Body of pancreas (tissue), 4 donors: ENCODE data around the gene STK40. TPM values are rescaled to one million over a fixed set of nuclear protein-coding genes. Genes with fewer than 3 reads are reported as not detected.

Experiments used
- ATAC-seq: fragments of 150-250 bp; one replicate; pipeline ENCODE4 v1.9.1; 2016
- DNase-seq, 4 donors: peaks; one replicate each; pipeline ENCODE4 v3.0.0-alpha.2; 2019
- H3K27ac ChIP-seq, 4 donors: fragments of 200-600 bp; sonication (generic); 1 replicate in 3 of 4; 2 replicates in 1 of 4; pipeline versions ENCODE4 v1.5.1 to v1.6.1; 2016 to 2019; ENCODE audit warnings: mild to moderate bottlenecking in 1 of 4, mixed read lengths in 1 of 4, moderate library complexity in 1 of 4
- H3K27me3 ChIP-seq, 2 donors: fragments of 200-600 bp; sonication (generic); one replicate each; pipeline ENCODE4 v1.6.0; 2016; ENCODE audit warnings: mild to moderate bottlenecking in 1 of 2
- H3K36me3 ChIP-seq, 2 donors: fragments of 200-600 bp; sonication (generic); replicated peaks in 1 of 2; 2 replicates each; pipeline ENCODE4 v1.5.1; 2016; ENCODE audit warnings: low read depth in 2 of 2; ENCODE audit not compliant: insufficient read depth in 1 of 2
- H3K4me1 ChIP-seq: fragments of 200-600 bp; sonication (generic); one replicate; pipeline ENCODE4 v1.6.0; 2016
- H3K4me3 ChIP-seq, 2 donors: fragments of 200-600 bp; sonication (generic); 1 replicate in 1 of 2; 2 replicates in 1 of 2; pipeline ENCODE4 v1.5.1; 2016 to 2019
- H3K9me3 ChIP-seq, 3 donors: fragments of 200-600 bp; sonication (generic); 1 replicate in 2 of 3; 2 replicates in 1 of 3; pipeline ENCODE4 v1.5.1; 2016
- CTCF ChIP-seq, 7 experiments: fragments of 450-650 bp in 4 of 7; fragments of 200-600 bp in 3 of 7; sonication (generic) in 3 of 7; IDR thresholded peaks; one replicate each; pipeline ENCODE4 v1.5.1; 2016 to 2019; ENCODE audit warnings: antibody characterized with exemption in 7 of 7
- POLR2A ChIP-seq, 3 donors: fragments of 450-650 bp; IDR thresholded peaks; one replicate each; pipeline ENCODE4 v1.6.1; 2016; ENCODE audit warnings: antibody characterized with exemption in 3 of 3, mild to moderate bottlenecking in 2 of 3
- WGBS, 2 donors: methylation state at CpG; one replicate each; pipeline ENCODE4 v1.1.5; 2017; 5-methylcytosine and 5-hydroxymethylcytosine counted together
- intact Hi-C: fragments of 100-400 bp; cut with DNase I; formaldehyde crosslinking; loops from one replicate; pipeline ENCODE4 v1.15.1; 2023
- total RNA-seq, 2 donors: library from RNA; depleted of rRNA; stranded (reverse); fragments of >200 nt; gene quantifications; one replicate each; pipeline ENCODE4 v1.1.0, GENCODE V29; 2016

Gene STK40
- total RNA-seq, 2 donors from 2014 or later, result 25.2 to 30.3 TPM

GRCh38 chr1:36396359-36396758 is 10.6 kb upstream of the STK40 start:
- no peak for DNase-seq
- Histone ChIP-seq H3K27me3 (no peaks in the 10 kb centered on the region), H3K36me3 (peaks cover 0 to 10% of the 10 kb centered on the region in 2 donors), H3K27ac (no peak overlapping the region), H3K4me1 (peaks cover 12% of the 10 kb centered on the region), H3K9me3 (no peaks in the 10 kb centered on the region), H3K4me3 (no peak overlapping the region)
- intact Hi-C loops, result no loop called here
- TF ChIP-seq CTCF (IDR thresholded peaks at IDR 0.05) (no peak), POLR2A (IDR thresholded peaks at IDR 0.05) (no peak)
- no peak for ATAC-seq
- 68 to 70% methylated on average over 6 of the region's 6 CpGs for whole genome bisulfite sequencing, 2 donors

GRCh38 chr1:36393686-36394085 is 8.0 kb upstream of the STK40 start:
- 90 to 97% methylated on average over 11 to 19 of the region's 19 CpGs for WGBS, 2 donors
- DNase-seq (no peak), ATAC-seq (no peak)
- Histone ChIP-seq H3K4me3 (no peak overlapping the region), H3K9me3 (no peaks in the 10 kb centered on the region), H3K4me1 (peaks cover 12% of the 10 kb centered on the region), H3K27me3 (no peaks in the 10 kb centered on the region), H3K27ac (no peak overlapping the region), H3K36me3 (peaks cover 0 to 10% of the 10 kb centered on the region in 2 donors)
- TF ChIP-seq CTCF (IDR thresholded peaks at IDR 0.05), result no peak
- TF ChIP-seq POLR2A (IDR thresholded peaks at IDR 0.05), result no peak
- intact Hi-C loops, result no loop called here

DNA sequence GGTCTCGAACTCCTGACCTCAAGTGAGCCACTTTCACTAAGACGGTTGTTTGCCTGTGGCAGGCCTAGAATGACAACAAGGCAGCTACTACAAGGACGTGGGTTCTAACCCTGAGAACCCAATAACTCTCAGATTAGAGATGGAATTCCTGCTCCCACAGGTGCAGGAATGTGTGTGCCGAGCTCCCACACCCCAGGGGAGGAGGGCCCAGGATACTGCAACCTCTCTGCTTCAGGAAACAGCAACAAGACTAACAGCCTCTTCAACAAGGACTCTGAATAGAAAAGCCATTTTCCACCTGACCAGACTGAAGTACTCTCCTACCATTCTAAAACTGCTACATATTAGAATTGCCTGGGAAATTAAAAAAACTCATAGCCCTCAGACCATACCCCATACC is 7.1 kb upstream of the STK40 start:
- Histone ChIP-seq H3K27ac (no peak overlapping the region), H3K4me1 (peaks cover 12% of the 10 kb centered on the region), H3K27me3 (no peaks in the 10 kb centered on the region), H3K36me3 (peaks cover 0 to 10% of the 10 kb centered on the region in 2 donors), H3K4me3 (no peak overlapping the region), H3K9me3 (no peaks in the 10 kb centered on the region)
- DNase-seq, result no peak
- TF ChIP-seq CTCF (IDR thresholded peaks at IDR 0.05), result no peak
- TF ChIP-seq POLR2A (IDR thresholded peaks at IDR 0.05), result no peak
- intact Hi-C loops, result no loop called here
- no peak for ATAC-seq
- WGBS, 2 donors, result 88 to 91% methylated on average over 4 of the region's 4 CpGs

DNA sequence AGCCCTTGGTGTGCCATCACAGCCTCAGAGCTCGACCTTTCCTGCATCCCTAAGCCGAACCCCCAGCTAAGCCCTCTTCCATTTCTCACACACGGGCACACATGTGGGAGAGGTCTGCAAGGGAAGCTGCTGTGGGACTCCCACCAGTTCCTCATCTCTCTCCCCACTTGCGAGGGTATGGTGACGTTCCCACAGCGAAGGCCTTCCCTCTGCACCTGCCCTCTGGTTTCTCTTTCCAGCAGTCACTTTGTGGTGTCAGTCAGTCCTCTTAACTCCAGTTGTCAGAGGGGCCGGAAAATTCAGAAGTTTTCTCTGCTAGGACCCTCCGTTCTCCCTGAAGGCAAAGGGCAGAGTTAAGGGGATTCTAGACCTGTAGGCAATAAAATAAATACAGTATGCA is 5.5 kb upstream of the STK40 start:
- TF ChIP-seq POLR2A (IDR thresholded peaks at IDR 0.05) (no peak), CTCF (IDR thresholded peaks at IDR 0.05) (no peak)
- H3K36me3 ChIP-seq, result peaks cover 0 to 10% of the 10 kb centered on the region in 2 donors
- WGBS, 2 donors, result 95 to 96% methylated on average over 8 of the region's 8 CpGs

GRCh38 chr1:36390411-36390810 is 4.7 kb upstream of the STK40 start:
- intact Hi-C loops, result no loop called here
- Histone ChIP-seq H3K36me3 (peaks cover 0 to 10% of the 10 kb centered on the region in 2 donors), H3K4me1 (peaks cover 11% of the 10 kb centered on the region), H3K27ac (no peak overlapping the region), H3K4me3 (no peak overlapping the region), H3K9me3 (no peaks in the 10 kb centered on the region), H3K27me3 (no peaks in the 10 kb centered on the region)
- ATAC-seq, result no peak
- TF ChIP-seq POLR2A (IDR thresholded peaks at IDR 0.05), result no peak
- no peak for DNase-seq
- 75 to 77% methylated on average over 2 of the region's 2 CpGs for WGBS, 2 donors

More for the DNA sequence above, 5.5 kb upstream of the STK40 start:
- no peaks in the 10 kb centered on the region for H3K9me3 ChIP-seq
- no peaks in the 10 kb centered on the region for H3K27me3 ChIP-seq
- H3K27ac ChIP-seq, result no peak overlapping the region
- no peak for ATAC-seq
- intact Hi-C loops, result no loop called here
- no peak for DNase-seq
- H3K4me3 ChIP-seq, result no peak overlapping the region
- peaks cover 12% of the 10 kb centered on the region for H3K4me1 ChIP-seq
